HTR-8/SVneo (cell line): Measurements from ENCODE around the gene ADK.
"Not testable (repeated sequence)": the region's sequence is repeated elsewhere in the genome, so short reads cannot be mapped to it uniquely, and the experiment has no call there.

ENCODE experiments used
- DNase-seq: peaks from one replicate; pipeline ENCODE4 v3.0.0; 2011; ENCODE audit warnings: low spot score, mixed read lengths; ENCODE audit not compliant: insufficient read length
- FAIRE-seq: peaks from 2 replicates; lab custom pipeline; 2011; peaks lifted over from hg19 to GRCh38; lab: Jason Lieb, UNC

The ADK gene

DNA sequence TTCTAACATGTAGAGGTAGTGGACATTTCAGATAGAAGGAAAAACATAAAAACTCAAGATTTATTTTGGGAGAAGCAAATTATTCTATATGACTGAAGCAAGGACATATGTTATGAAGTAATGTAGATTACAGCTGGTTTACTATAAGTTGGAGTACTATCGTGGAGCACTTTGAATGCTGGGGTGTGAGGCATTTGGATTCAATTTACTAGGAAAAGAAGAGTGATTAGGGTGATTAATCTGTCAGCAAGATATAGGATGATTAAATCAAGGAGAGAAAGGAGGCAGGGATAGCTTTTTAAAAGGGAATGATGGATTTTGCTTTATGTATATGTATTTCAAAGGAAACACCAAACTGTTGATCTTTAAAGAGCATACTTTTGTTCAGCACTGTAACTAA, 356.9 kb downstream of the ADK start:
- no peak for DNase-seq
- no peak for FAIRE-seq

- no peak for DNase-seq
- no peak for FAIRE-seq
Observed at GRCh38 chr10:74510594-74510993, 359.6 kb downstream of the ADK start.

GRCh38 chr10:74511051-74511450, 360.0 kb downstream of the ADK start:
- DNase-seq: no peak
- no peak for FAIRE-seq

DNA sequence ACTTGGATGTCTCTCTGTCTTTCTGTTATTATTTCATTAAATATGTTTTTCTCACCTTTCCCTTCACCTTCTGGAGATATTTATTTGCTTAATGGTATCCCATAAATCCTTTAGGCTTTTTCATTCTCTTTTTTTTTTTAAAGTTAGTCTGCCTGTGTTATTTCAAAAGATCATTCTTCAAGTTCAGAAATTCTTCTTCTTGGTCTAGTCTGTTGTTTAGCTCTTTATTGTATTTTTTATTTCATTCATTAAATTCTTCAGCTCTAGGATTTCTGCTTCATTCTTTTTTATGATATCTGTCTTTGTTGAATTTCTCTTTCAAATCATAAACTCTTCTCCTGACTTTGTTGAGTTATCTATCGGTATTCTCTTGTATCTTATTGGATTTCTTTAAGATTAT, 363.3 kb downstream of the ADK start:
- FAIRE-seq: no peak
- no peak for DNase-seq

- no peak for FAIRE-seq
- DNase-seq: no peak
Observed at GRCh38 chr10:74518061-74518460, 367.0 kb downstream of the ADK start.

DNA sequence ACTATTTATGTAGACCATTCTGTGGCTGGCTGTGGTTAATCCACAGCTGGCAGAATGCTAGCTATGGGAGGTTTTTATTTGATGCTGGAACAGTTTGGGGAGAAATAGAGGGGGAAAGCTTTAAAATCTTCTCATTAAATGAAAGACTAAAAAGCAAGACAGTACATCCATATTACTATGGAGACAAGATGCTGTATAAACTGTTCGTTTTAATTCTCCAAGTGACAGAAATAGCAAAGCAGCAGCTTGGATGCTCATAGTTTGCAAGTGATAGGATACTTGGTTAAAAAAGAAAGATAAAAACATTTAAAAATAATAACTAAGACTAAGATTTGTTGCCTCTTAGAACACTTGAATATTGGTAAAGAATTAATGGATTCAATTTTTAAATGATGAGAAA, 370.5 kb downstream of the ADK start:
- DNase-seq (no peak), FAIRE-seq (no peak)

DNA sequence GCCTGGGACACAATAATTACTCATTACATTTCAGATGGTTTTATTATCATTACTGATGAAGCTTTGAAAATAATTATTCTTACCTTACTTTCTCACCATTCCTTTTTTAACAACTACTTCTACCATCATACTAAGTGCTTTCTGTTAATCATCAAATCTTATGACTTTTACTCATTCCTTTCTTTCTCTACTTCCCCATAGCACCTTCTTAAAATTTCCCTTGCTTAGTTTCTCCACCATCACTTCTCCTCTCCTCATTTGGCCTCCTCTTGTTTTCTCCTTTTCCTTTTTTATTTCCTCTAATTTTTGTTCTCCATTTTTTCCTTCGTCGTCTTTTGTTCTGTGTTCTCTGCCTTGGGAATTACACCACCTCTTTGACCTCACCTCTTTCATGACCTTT, 372.2 kb downstream of the ADK start:
- FAIRE-seq: no peak
- DNase-seq: no peak

DNA sequence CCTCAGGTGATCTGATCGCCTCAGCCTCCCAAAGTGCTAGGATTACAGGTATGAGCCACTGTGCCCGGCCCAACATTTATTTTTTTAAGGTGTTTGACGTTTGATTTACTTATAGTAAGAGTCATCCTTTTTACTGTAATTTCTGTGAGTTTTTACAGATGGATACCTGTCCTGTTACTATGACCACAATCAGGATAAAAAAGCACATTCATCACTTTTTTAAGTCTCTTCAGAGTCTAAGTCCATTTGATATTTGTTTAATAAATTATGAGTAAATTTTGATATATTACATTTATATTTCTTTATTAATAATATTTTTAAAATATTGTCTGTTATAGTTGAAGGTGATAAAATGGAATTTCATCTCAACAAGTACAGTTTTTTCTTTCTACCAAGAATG, 374.9 kb downstream of the ADK start:
- FAIRE-seq (no peak), DNase-seq (no peak)

DNA sequence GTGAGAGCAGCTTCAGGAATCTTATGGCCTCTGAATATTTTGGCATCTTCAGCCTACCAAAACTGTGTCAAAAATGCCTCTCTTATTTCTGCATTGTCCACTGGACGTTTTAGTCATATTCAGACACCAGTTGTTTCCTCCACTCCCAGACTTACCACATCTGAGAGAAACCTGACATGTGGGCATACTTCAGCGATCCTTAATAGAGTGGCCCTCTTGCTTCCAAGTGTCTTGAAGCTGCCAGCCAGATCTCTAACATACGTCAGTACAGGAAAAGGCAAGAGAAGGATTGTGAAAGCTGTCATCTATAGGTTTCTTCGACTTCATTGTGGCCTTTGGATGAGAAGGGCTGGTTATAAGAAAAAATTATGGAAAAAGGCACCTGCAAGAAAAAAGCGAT, 376.6 kb downstream of the ADK start:
- FAIRE-seq: not testable (repeated sequence)

DNA sequence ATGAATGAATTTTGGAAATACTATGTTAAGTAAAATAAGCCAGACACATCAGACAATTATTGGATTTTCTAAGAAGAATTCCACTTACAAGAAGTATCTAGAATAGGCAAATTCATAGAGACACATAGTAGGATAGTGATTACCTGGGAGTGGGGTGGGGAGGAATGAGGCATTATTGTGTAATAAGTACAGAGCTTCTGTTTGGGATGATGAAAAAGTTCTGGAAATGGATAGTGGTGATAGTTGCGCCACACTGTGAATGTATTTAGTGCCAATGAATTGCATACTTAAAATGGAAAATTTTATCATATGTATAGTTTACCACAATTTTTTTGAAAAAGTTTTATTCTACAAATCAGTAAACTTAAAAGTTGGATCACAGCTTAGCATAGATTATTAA, 378.2 kb downstream of the ADK start:
- DNase-seq: no peak
- no peak for FAIRE-seq

More for the DNA sequence above, 376.6 kb downstream of the ADK start:
- DNase-seq: not testable (repeated sequence)

GRCh38 chr10:74530981-74531380, 380.0 kb downstream of the ADK start:
- FAIRE-seq (no peak), DNase-seq (no peak)

DNA sequence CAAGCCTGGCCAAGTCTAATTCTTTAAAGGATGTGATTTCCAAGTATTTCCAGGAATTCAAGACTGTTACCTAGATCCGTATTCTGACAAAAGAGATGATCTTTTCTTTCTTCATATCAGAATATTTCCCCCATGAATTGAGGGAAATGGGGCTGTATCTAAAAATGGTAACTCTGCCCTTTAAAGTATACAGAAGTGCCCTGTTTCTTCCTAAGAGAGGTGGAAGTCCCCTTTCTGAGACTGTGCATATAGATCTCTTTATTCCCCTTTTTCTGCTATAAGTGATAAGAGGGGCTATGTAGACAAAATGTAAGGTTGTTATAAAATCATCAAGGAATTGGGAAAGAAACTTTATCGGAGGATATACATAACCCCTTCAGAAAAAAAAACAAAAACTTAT, 388.3 kb downstream of the ADK start:
- DNase-seq (no peak), FAIRE-seq (no peak)

GRCh38 chr10:74541375-74541774, 390.4 kb downstream of the ADK start:
- no peak for FAIRE-seq

GRCh38 chr10:74542077-74542476, 391.1 kb downstream of the ADK start:
- DNase-seq (peak; percentile 13), FAIRE-seq (no peak)

More at GRCh38 chr10:74541375-74541774, 390.4 kb downstream of the ADK start:
- DNase-seq: no peak

- no peak for DNase-seq
- FAIRE-seq: no peak
Observed at GRCh38 chr10:74543276-74543675, 392.3 kb downstream of the ADK start.

- FAIRE-seq (no peak), DNase-seq (no peak)
Observed at GRCh38 chr10:74544106-74544505, 393.1 kb downstream of the ADK start.

- DNase-seq (no peak), FAIRE-seq (no peak)
Observed at GRCh38 chr10:74548676-74549075, 397.7 kb downstream of the ADK start.

DNA sequence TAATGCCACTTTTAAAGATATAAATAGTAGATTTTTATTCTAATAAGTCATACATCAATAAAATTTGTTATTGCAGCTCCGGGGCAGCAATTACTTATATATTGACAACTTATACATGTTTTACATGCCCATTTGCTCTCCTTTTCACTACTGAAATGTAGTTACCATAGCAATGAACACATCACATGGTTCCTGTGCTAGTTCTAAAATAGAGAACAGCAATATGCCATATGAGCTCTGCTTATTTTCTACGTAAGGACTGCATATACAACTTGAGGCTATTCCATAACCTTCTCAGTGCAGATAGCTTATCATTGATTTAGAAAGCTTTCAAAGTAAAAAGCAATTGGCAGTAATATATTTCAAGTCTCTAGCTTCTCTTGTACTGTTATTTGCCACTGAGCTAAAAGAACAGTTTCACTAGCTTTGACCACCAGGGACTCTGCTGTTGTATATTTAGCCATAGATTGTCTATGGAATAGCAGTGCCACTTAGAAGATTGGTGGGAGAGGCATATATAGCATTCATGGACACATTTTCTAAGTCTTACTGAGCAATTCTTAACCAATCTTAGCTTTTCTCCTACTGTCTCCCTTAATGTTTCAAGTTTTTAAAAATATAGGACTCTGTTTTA, 405.2 kb downstream of the ADK start:
- no peak for DNase-seq
- no peak for FAIRE-seq

- DNase-seq (no peak), FAIRE-seq (no peak)
Observed at GRCh38 chr10:74557098-74557497, 406.1 kb downstream of the ADK start.

DNA sequence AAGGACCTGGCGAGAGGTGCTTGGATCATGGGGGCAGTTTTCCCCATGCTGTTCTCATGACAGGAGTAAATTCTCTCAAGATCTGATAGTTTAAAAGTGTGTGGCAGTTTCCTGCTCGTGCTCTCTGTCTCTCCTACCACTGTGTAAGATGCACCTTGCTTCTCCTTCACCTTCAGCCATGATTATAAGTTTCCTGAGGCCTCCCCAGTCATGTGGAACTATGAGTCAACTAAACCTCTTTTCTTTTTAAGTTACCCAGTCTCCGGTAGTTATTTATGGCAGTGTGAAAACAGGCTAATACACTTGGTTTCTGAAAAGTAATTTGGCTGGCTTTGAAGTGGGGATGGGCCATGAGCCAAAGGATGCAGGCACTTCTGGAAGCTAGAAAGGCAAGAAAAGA, 407.4 kb downstream of the ADK start:
- no peak for FAIRE-seq

GRCh38 chr10:74558897-74559296, 407.9 kb downstream of the ADK start:
- FAIRE-seq: no peak

More for the DNA sequence above, 407.4 kb downstream of the ADK start:
- DNase-seq: no peak

DNA sequence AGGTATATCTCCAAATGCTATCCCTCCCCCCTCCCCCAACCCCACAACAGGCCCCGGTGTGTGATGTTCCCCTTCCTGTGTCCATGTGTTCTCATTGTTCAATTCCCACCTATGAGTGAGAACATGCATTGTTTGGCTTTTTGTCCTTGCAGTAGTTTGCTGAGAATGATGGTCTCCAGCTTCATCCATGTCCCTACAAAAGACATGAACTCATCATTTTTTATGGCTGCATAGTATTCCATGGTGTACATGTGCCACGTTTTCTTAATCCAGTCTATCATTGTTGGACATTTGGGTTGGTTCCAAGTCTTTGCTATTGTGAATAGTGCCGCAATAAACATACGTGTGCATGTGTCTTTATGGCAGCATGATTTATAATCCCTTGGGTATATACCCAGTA, 417.9 kb downstream of the ADK start:
- DNase-seq: not testable (repeated sequence)

More at GRCh38 chr10:74558897-74559296, 407.9 kb downstream of the ADK start:
- no peak for DNase-seq

More for the DNA sequence above, 417.9 kb downstream of the ADK start:
- FAIRE-seq: not testable (repeated sequence)
